ENCODE results near the gene TDRD10. TPM values are rescaled to one million over a fixed set of nuclear protein-coding genes. Genes with fewer than 3 reads are reported as not detected.

Gene TDRD10
- total and polyA plus RNA-seq, 2 experiments from 2014 or later, result 0.29 TPM; not detected in 1

DNA sequence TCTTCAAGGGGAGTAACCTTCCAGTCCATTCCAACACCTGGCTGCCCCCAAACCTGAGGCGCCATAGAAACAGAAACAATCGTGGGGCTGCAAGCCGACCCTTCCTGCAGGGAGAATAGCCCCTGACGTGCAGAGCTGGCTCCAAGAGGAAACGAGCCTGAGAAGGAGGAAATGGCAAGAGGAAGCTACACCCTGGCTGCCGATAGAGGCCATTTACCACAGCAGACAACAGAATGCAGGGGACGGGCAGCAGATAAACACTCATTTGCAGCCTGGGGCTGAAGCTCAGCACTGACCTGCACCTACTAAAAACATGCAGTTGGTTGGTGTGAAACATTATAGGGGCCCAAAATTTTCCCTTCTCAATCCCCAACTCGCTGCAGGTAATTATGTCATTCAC, 8.7 kb upstream of the TDRD10 start:
- Mint-ChIP-seq H3K27ac (no peak overlapping the region), H3K9me3 (no peaks in the 10 kb centered on the region), H3K27me3 (ENCODE audit: insufficient read depth, low read depth, poor library complexity) (peaks cover 8% of the 10 kb centered on the region), H3K36me3 (ENCODE audit: low read depth) (no peaks in the 10 kb centered on the region), H3K4me3 (no peak overlapping the region; the same call in 2 of the 3 replicates), H3K4me1 (peaks cover 16% of the 10 kb centered on the region)
- 0 out of 2 replicates have a peak, but pooled peaks cover 3% of the 10 kb centered on the region for H3K36me3 ChIP-seq (ENCODE audit: insufficient read depth)
- H3K27ac ChIP-seq (ENCODE audit: low read depth), result no peak overlapping the region
- no peak overlapping the region for H3K4me3 ChIP-seq
- no peaks in the 10 kb centered on the region for H4K20me1 ChIP-seq (replicated peaks; ENCODE audit: insufficient read depth)
- peak overlapping the region; percentile 56 for H2AFZ ChIP-seq
- H3K79me2 ChIP-seq (replicated peaks; ENCODE audit: insufficient read depth), result no peaks in the 10 kb centered on the region
- H3K4me2 ChIP-seq, result peak overlapping the region; percentile 12; the same call in 1 of the 2 replicates
- TF ChIP-seq EZH2phosphoT487 (IDR thresholded peaks at IDR 0.05; ENCODE audit: unreplicated experiment) (no peak), ZNF114 (CRISPR knock-in tag; IDR thresholded peaks at IDR 0.05) (no peak), EZH2 (IDR thresholded peaks at IDR 0.05; ENCODE audit: low read depth, unreplicated experiment) (no peak), CREB1 (CRISPR knock-in tag; IDR thresholded peaks at IDR 0.05; ENCODE audit: low read depth) (no peak)
- TF ChIP-seq, protein P1, sequence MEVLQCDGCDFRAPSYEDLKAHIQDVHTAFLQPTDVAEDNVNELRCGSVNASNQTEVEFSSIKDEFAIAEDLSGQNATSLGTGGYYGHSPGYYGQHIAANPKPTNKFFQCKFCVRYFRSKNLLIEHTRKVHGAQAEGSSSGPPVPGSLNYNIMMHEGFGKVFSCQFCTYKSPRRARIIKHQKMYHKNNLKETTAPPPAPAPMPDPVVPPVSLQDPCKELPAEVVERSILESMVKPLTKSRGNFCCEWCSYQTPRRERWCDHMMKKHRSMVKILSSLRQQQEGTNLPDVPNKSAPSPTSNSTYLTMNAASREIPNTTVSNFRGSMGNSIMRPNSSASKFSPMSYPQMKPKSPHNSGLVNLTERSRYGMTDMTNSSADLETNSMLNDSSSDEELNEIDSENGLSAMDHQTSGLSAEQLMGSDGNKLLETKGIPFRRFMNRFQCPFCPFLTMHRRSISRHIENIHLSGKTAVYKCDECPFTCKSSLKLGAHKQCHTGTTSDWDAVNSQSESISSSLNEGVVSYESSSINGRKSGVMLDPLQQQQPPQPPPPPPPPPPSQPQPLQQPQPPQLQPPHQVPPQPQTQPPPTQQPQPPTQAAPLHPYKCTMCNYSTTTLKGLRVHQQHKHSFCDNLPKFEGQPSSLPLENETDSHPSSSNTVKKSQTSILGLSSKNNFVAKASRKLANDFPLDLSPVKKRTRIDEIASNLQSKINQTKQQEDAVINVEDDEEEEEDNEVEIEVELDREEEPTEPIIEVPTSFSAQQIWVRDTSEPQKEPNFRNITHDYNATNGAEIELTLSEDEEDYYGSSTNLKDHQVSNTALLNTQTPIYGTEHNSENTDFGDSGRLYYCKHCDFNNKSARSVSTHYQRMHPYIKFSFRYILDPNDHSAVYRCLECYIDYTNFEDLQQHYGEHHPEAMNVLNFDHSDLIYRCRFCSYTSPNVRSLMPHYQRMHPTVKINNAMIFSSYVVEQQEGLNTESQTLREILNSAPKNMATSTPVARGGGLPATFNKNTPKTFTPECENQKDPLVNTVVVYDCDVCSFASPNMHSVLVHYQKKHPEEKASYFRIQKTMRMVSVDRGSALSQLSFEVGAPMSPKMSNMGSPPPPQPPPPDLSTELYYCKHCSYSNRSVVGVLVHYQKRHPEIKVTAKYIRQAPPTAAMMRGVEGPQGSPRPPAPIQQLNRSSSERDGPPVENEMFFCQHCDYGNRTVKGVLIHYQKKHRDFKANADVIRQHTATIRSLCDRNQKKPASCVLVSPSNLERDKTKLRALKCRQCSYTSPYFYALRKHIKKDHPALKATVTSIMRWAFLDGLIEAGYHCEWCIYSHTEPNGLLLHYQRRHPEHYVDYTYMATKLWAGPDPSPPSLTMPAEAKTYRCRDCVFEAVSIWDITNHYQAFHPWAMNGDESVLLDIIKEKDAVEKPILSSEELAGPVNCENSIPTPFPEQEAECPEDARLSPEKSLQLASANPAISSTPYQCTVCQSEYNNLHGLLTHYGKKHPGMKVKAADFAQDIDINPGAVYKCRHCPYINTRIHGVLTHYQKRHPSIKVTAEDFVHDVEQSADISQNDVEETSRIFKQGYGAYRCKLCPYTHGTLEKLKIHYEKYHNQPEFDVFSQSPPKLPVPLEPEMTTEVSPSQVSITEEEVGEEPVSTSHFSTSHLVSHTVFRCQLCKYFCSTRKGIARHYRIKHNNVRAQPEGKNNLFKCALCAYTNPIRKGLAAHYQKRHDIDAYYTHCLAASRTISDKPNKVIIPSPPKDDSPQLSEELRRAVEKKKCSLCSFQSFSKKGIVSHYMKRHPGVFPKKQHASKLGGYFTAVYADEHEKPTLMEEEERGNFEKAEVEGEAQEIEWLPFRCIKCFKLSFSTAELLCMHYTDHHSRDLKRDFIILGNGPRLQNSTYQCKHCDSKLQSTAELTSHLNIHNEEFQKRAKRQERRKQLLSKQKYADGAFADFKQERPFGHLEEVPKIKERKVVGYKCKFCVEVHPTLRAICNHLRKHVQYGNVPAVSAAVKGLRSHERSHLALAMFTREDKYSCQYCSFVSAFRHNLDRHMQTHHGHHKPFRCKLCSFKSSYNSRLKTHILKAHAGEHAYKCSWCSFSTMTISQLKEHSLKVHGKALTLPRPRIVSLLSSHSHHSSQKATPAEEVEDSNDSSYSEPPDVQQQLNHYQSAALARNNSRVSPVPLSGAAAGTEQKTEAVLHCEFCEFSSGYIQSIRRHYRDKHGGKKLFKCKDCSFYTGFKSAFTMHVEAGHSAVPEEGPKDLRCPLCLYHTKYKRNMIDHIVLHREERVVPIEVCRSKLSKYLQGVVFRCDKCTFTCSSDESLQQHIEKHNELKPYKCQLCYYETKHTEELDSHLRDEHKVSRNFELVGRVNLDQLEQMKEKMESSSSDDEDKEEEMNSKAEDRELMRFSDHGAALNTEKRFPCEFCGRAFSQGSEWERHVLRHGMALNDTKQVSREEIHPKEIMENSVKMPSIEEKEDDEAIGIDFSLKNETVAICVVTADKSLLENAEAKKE (CRISPR knock-in tag; IDR thresholded peaks at IDR 0.05), result no peak
- H3F3A ChIP-seq (replicated peaks; ENCODE audit: low read depth), result no peaks in the 10 kb centered on the region
- peak; percentile 77 for ATAC-seq
- peaks cover 16% of the 10 kb centered on the region for H3K4me1 ChIP-seq (ENCODE audit: insufficient read depth)
- peak; percentile 55 for DNase-seq (ENCODE audit: low spot score)
- H3K9me2 ChIP-seq (ENCODE audit: insufficient read depth), result peaks cover 9% of the 10 kb centered on the region; the same call in 1 of the 2 replicates
- H3K27me3 ChIP-seq (ENCODE audit: insufficient read depth), result peaks cover 6% of the 10 kb centered on the region; the same call in 1 of the 2 replicates

All from GM23338 (cell line).